Measurements from ENCODE around the gene ADAMTS7. TPM values are rescaled to one million over a fixed set of nuclear protein-coding genes. Genes with fewer than 3 reads are reported as not detected.
"Not testable (repeated sequence)": the region's sequence is repeated elsewhere in the genome, so short reads cannot be mapped to it uniquely, and the experiment has no call there.

Gene ADAMTS7
- total RNA-seq, 2 donors from 2014 or later = not detected

GRCh38 chr15:78762985-78763795 is 48.1 kb downstream of the ADAMTS7 start:
- Mint-ChIP-seq H3K36me3 (ENCODE audit: low read depth) (no peaks in the 10 kb centered on the region), H3K27ac (peak overlapping the region; percentile 78), H3K4me3 (peak overlapping the region; percentile 50), H3K4me1 (peaks cover 11% of the 10 kb centered on the region), H3K27me3 (no peaks in the 10 kb centered on the region)
- no peaks in the 10 kb centered on the region for H3K9me3 ChIP-seq (ENCODE audit: control insufficient read depth, low read length, poor library complexity, severe bottlenecking)
- DNase-seq (no peak), ATAC-seq (no peak)

DNA sequence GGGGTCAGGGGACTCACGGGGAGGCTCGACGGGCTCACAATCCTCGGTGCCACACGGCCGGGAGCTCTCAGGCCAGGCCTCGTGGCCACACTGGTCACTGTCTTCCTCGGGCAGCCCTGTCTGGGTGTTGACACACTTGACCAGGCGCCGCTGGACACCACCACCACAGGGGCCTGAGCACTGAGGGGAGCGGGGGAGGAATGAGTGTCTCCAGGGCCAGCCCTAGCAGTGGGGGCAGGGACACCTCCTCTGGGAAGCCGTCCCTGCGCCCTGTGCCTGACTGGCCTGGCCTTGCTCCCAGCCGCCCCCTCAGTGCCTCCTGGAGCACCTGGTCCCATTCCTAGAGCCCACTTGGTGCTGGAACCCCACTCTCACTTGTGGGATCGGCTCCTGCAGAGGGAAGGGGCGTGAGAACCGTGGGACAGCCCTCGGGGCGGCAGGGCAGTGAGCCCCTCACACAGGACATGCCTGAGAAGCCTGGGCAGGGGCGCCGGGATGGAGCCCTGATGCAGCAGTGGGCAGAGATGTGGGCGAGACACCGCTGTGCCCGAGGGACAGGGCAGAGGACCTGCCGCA is 48.8 kb downstream of the ADAMTS7 start:
- not testable (repeated sequence) for DNase-seq; H3K9me3 ChIP-seq (ENCODE audit: control insufficient read depth, low read length, poor library complexity, severe bottlenecking); H3K4me3 Mint-ChIP-seq; ATAC-seq; H3K36me3 Mint-ChIP-seq (ENCODE audit: low read depth); H3K27me3 Mint-ChIP-seq
- peak overlapping the region; percentile 85 for H3K27ac Mint-ChIP-seq
- peaks cover 11% of the 10 kb centered on the region for H3K4me1 Mint-ChIP-seq

- peak overlapping the region; percentile 71 for H3K4me3 Mint-ChIP-seq
- H3K27me3 Mint-ChIP-seq = no peaks in the 10 kb centered on the region
- H3K27ac Mint-ChIP-seq = peak overlapping the region; percentile 85
- H3K4me1 Mint-ChIP-seq = peaks cover 14% of the 10 kb centered on the region
- ATAC-seq (peak; percentile 2), DNase-seq (no peak)
- H3K36me3 Mint-ChIP-seq (ENCODE audit: low read depth) = no peaks in the 10 kb centered on the region
- no peaks in the 10 kb centered on the region for H3K9me3 ChIP-seq (ENCODE audit: control insufficient read depth, low read length, poor library complexity, severe bottlenecking)
Observed at GRCh38 chr15:78761891-78762385, 49.3 kb downstream of the ADAMTS7 start.

DNA sequence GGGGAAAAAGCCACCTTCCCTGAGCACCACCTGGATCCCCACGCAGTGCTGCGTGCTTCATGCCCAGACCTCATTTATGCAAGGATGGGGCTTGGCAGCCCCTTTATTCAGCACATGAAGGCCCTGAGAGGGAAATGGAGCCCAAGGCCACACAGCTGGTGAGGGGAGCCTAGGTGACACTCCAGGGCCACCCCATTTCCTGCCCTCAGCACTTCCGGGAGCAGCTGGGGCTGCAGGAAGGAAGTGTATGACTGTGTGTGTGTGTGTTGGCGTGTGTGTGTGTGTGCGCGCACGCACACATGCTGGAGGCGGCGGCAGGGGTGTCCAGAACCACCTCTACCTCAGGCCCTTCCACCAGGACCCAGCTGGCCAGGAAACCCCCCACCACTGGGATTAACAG is 49.8 kb downstream of the ADAMTS7 start:
- peak; percentile 89 for ATAC-seq
- Mint-ChIP-seq H3K4me1 (peaks cover 16% of the 10 kb centered on the region), H3K27ac (peak overlapping the region; percentile 85), H3K4me3 (peak overlapping the region; percentile 71)
- peak; percentile 43 to 52 (median 45) for DNase-seq
- not testable (repeated sequence) for H3K36me3 Mint-ChIP-seq (ENCODE audit: low read depth); H3K27me3 Mint-ChIP-seq; H3K9me3 ChIP-seq (ENCODE audit: control insufficient read depth, low read length, poor library complexity, severe bottlenecking)

DNA sequence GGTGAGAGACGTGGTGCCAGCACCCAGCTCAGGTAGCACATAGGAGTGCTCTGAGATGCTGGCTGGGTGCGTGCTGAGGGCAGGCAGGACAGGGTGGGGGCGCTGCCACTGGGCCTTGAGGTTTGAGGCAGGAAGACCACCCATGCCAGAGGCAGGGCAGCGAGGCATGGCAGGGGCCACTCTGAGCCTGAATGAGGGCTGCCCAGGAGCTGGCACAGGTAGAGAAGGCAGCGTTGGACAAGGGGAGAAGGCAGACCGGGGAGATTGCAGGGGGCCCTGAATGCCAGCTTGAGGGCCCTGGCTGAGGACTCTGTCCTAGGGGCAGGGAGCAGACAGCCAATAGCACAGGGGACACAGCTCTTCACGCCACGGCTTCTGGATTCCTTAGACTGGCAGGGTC is 50.2 kb downstream of the ADAMTS7 start:
- Mint-ChIP-seq H3K27me3 (no peaks in the 10 kb centered on the region), H3K27ac (peak overlapping the region; percentile 85), H3K36me3 (ENCODE audit: low read depth) (no peaks in the 10 kb centered on the region), H3K4me1 (peaks cover 16% of the 10 kb centered on the region), H3K4me3 (peak overlapping the region; percentile 71)
- DNase-seq = no peak
- no peak for ATAC-seq
- no peaks in the 10 kb centered on the region for H3K9me3 ChIP-seq (ENCODE audit: control insufficient read depth, low read length, poor library complexity, severe bottlenecking)

DNA sequence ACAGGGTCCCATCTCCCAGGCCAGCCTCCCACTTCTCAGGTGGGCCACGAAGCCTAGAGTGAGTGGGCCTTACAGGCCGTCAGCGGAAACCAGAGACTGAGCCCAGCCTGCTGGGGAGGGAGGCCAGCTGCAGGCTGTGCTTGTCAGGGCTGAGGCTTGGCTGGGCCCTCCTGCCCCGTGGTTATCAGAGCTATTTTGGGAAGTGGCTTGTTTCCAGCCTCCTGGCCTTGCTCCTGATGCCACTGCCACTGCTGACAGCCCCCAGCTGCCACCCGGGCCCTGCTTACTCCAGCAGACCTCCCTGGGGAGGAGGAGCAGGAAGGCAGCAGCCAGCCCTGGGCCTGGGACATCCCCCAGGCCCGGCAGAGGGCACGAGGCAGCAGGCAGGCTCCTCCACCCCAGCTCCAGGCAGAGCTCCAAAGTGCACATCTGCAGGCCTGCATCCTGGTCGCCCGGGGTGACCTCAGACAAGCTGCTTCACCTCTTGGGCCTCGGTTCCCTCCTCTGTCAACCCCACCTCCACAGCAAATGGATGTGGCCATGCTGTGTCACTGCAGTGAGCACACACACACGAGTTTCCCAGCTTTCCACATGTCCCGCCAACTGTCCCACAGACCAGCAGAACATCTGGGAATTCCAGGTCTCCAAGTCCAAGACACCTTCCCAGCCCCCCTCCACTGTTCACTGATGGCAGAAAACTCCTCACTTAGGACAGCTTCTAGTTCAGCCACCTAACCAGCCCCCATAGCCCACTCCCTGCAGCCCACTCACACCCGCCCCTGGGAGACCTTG is 51.0 kb downstream of the ADAMTS7 start:
- not testable (repeated sequence) for DNase-seq; ATAC-seq; H3K27me3 Mint-ChIP-seq; H3K4me3 Mint-ChIP-seq; H3K36me3 Mint-ChIP-seq (ENCODE audit: low read depth); H3K9me3 ChIP-seq (ENCODE audit: control insufficient read depth, low read length, poor library complexity, severe bottlenecking)
- H3K4me1 Mint-ChIP-seq = peaks cover 16% of the 10 kb centered on the region
- peak overlapping the region; percentile 85 for H3K27ac Mint-ChIP-seq

DNA sequence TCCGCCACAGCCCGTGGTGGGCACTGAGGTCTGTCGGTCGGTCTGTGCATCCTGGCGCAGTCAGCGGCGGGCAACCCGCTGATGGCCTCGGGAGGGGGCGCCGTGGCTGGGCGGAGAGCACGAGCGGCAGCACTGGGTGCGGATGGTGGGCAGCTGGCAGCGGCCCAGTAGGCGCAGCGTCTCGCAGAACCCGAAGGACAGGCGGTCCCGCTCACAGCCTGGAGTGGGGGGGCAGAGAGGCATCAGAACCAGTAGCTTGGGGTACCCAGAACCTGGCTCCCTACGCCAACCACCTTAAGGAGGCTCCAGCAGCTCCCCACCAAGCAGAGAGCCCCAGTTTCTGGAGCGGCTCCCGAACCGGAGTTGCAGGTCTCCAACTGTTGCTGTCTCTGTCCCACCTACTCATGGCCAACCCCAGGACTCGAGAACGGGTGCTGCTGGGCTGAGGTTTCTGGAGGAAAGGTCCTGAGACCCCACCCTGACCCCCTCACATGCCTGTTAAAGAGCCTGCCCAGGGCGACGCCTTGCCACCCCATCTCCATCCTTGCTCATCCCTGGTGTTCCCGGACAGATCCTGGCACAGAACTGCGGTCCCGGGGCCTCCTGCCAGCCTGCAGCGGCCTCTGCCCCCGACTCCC is 51.8 kb downstream of the ADAMTS7 start:
- peaks cover 16% of the 10 kb centered on the region for H3K4me1 Mint-ChIP-seq
- ATAC-seq; H3K4me3 Mint-ChIP-seq; H3K27ac Mint-ChIP-seq; DNase-seq; H3K27me3 Mint-ChIP-seq; H3K9me3 ChIP-seq (ENCODE audit: control insufficient read depth, low read length, poor library complexity, severe bottlenecking); H3K36me3 Mint-ChIP-seq (ENCODE audit: low read depth): not testable (repeated sequence)

DNA sequence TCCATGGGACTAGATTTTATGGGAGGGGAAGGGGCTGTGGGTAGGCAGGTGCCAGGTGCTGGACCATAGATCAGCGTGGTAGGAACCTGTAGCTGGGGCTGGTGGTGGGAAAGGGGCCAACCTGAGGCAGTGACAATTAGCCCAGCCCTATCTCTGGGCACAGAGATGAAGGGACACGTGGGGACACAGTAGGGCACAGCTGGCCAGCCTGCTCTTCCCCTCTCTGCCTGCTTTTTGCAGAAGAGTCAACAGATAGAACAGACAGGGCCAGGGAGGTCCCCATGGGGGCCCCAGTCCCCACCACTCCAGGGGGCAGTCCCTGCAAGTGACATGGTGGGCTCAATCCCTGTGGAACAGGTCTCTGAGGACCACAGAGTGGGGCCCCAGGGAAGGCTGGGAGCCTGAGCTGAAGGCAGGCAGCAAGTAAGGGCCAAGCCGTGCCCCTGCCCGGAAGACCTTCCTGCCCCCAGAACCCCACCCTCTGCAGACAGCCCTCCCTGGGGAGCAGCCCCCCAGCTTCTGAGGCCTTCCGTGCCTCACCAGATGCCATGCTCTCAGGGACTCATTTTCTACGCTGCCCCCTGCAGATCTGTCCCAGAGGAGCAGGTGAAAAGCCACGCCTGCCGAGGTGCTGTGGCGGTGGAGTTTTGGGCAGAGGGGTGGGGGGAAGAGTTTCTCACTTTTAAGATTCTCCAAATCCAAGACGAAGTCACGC is 52.6 kb downstream of the ADAMTS7 start:
- H3K4me3 Mint-ChIP-seq; H3K9me3 ChIP-seq (ENCODE audit: control insufficient read depth, low read length, poor library complexity, severe bottlenecking); H3K27me3 Mint-ChIP-seq; ATAC-seq; DNase-seq; H3K36me3 Mint-ChIP-seq (ENCODE audit: low read depth); H3K27ac Mint-ChIP-seq: not testable (repeated sequence)
- peaks cover 16% of the 10 kb centered on the region for H3K4me1 Mint-ChIP-seq

- not testable (repeated sequence) for H3K36me3 Mint-ChIP-seq (ENCODE audit: low read depth); ATAC-seq; DNase-seq; H3K9me3 ChIP-seq (ENCODE audit: control insufficient read depth, low read length, poor library complexity, severe bottlenecking); H3K4me3 Mint-ChIP-seq; H3K27me3 Mint-ChIP-seq
- H3K4me1 Mint-ChIP-seq = peaks cover 16% of the 10 kb centered on the region
- H3K27ac Mint-ChIP-seq = peak overlapping the region; percentile 83
Observed at GRCh38 chr15:78758084-78758483, 53.2 kb downstream of the ADAMTS7 start.

DNA sequence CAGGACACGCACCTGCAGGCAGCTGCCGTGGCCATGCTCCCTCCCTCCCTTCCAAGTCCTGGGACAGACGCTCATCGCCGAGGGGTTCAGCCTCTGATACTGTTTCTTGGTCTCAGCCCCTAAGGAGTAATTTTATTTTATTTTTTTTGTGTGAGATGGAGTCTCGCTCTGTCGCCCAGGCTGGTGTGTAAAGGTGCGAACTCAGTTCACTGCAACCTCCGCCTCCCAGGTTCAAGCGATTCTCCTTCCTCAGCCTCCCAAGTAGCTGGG is 53.7 kb downstream of the ADAMTS7 start:
- Mint-ChIP-seq H3K4me1 (peaks cover 16% of the 10 kb centered on the region), H3K36me3 (ENCODE audit: low read depth) (no peaks in the 10 kb centered on the region), H3K27me3 (no peaks in the 10 kb centered on the region), H3K27ac (peak overlapping the region; percentile 83), H3K4me3 (peak overlapping the region; percentile 53)
- ATAC-seq (no peak), DNase-seq (no peak)
- no peaks in the 10 kb centered on the region for H3K9me3 ChIP-seq (ENCODE audit: control insufficient read depth, low read length, poor library complexity, severe bottlenecking)

DNA sequence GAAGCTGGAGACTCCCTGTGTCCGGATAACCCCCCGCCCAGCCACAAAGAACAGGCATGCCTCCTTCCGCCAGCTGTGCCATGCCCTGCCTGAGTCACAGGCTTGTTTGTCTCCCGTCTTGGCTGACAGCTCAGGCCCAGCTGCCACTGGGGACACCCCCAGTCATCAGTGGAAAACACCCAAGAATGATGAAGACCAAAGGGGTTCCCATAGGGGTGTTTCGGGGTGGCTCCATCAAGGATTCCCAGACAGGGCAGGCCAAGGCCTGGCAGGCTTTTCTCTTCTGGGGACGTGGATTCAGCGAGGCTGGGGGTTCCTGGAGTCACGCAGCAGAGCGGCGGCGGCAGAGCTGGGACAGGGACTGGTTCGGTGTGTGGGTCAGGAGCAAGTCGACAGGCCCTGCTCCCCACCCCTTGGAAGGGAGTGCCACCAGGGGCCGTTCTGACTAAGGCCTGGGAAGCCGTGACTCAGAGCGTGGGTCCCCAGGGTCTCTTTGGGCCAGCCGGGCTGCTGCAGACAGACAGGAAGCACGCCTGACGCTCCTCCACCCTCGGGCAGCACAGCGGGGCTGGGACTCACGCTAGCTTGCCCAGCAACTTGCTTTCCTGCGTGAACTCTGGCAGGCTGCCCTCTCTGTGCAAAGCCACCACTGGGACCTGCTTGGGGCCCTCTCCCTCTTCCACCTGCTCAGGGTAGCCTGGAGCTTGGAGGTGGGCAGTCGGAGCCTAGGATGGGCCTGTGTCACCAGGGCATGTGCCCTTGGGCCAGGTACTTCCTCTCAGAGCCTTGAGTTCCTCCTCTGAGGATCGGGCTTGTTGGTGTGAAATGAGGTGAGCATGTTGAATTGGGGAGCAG is 54.3 kb downstream of the ADAMTS7 start:
- not testable (repeated sequence) for H3K27me3 Mint-ChIP-seq; DNase-seq; H3K36me3 Mint-ChIP-seq (ENCODE audit: low read depth); H3K9me3 ChIP-seq (ENCODE audit: control insufficient read depth, low read length, poor library complexity, severe bottlenecking)
- ATAC-seq = peak; percentile 61
- peak overlapping the region; percentile 83 for H3K27ac Mint-ChIP-seq
- H3K4me3 Mint-ChIP-seq = peak overlapping the region; percentile 56
- H3K4me1 Mint-ChIP-seq = peaks cover 16% of the 10 kb centered on the region
